HCT116 (cell line): ENCODE measurements around the gene UTP18. TPM values are rescaled to one million over a fixed set of nuclear protein-coding genes. Genes with fewer than 3 reads are reported as not detected.

Source experiments
- ATAC-seq: fragments of 200-7000 bp; cut with Tn5 transposase; 2 replicates; pipeline ENCODE4 v1.9.1; 2020; ENCODE audit warnings: mild to moderate bottlenecking, moderate library complexity
- BruUV-seq: library from RNA; stranded (reverse); fragments of 400-500 nt; replicated peaks from 2 replicates; lab custom pipeline; 2021; lab: Mats Ljungman, UMichigan
- CTCF ChIA-PET: fragments of 300-600 bp; sonication (Branson Sonifier 250); formaldehyde crosslinking; loops from one replicate; lab custom pipeline; 2021; ENCODE audit warnings: antibody characterized with exemption; lab: Charles Lee
- POLR2A ChIA-PET: fragments of 300-600, 350-600 bp; sonication (Branson Sonifier 250); formaldehyde crosslinking; loops from one replicate; lab custom pipeline; 2021; ENCODE audit warnings: antibody characterized with exemption; lab: Charles Lee
- RAD21 ChIA-PET, 2 experiments: fragments of 300-600 bp; sonication (Branson Sonifier 250); formaldehyde crosslinking; loops; one replicate each; lab custom pipeline; 2023; ENCODE audit warnings: low total read pairs in 2 of 2; ENCODE audit not compliant: uncharacterized antibody in 2 of 2, unreplicated experiment in 2 of 2, low non-redundant PET in 1 of 2; lab: Charles Lee
- DNase-seq: peaks from one replicate; pipeline ENCODE4 v3.0.0-alpha.2; 2010; ENCODE audit warnings: low read depth, low spot score
- H2AFZ ChIP-seq: fragments of 200-600 bp; shearing (Covaris generic), sonication (generic); 2 replicates; pipeline ENCODE4 v1.6.1; 2017; ENCODE audit warnings: low read depth, mixed run types, mixed read lengths, antibody characterized with exemption, low read length; ENCODE audit not compliant: poor library complexity, severe bottlenecking
- H3K27ac ChIP-seq: 2 replicates; pipeline ENCODE4 v1.5.1; 2012; ENCODE audit warnings: low read depth, low read length
- H3K27me3 ChIP-seq: fragments of 200-600 bp; sonication (generic); 2 replicates; pipeline ENCODE4 v1.6.1; 2016; ENCODE audit warnings: mixed run types, low read length, mixed read lengths; ENCODE audit not compliant: insufficient read depth
- H3K36me3 ChIP-seq, 2 experiments: fragments of 200-500 bp in 1 of 2; fragments of 200-600 bp in 1 of 2; sonication (Bioruptor generic) in 1 of 2; sonication (generic) in 1 of 2; 2 replicates each; pipeline versions ENCODE4 v1.5.1 to v1.6.1; 2014 to 2016; ENCODE audit warnings: low read length in 2 of 2, inconsistent platforms in 1 of 2, mixed read lengths in 1 of 2, mixed run types in 1 of 2; ENCODE audit not compliant: insufficient read depth in 2 of 2, control insufficient read depth in 1 of 2
- H3K4me1 ChIP-seq, 2 experiments: fragments of 200-600 bp in 1 of 2; sonication (generic) in 1 of 2; 2 replicates each; pipeline versions ENCODE4 v1.5.1 to v1.6.1; 2012 to 2017; ENCODE audit warnings: low read length in 2 of 2, inconsistent platforms in 1 of 2, mild to moderate bottlenecking in 1 of 2, mixed read lengths in 1 of 2, mixed run types in 1 of 2, moderate library complexity in 1 of 2; ENCODE audit not compliant: insufficient read depth in 2 of 2, control insufficient read depth in 1 of 2
- H3K4me2 ChIP-seq: fragments of 200-600 bp; sonication (generic); 2 replicates; pipeline ENCODE4 v1.6.1; 2017; ENCODE audit warnings: mixed run types, low read length, mixed read lengths
- H3K4me3 ChIP-seq, 2 experiments: fragments of 200-600 bp in 1 of 2; sonication (generic) in 1 of 2; replicated peaks in 1 of 2; 2 replicates each; pipeline ENCODE4 v1.5.1; 2011 to 2016; ENCODE audit warnings: low read length in 2 of 2, control low read depth in 1 of 2, low read depth in 1 of 2, mild to moderate bottlenecking in 1 of 2, mixed read lengths in 1 of 2, mixed run types in 1 of 2
- H3K79me2 ChIP-seq: fragments of 200-600 bp; sonication (generic); 2 replicates; pipeline ENCODE4 v1.6.1; 2017; ENCODE audit warnings: mild to moderate bottlenecking, mixed run types, low read length, moderate library complexity, mixed read lengths; ENCODE audit not compliant: insufficient read depth
- H3K9ac ChIP-seq: fragments of 200-600 bp; sonication (generic); 2 replicates; pipeline ENCODE4 v1.6.1; 2016; ENCODE audit warnings: low read length, mixed read lengths
- H3K9me2 ChIP-seq: fragments of 200-600 bp; sonication (generic), shearing (Covaris generic); 2 replicates; pipeline ENCODE4 v1.6.1; 2017; ENCODE audit warnings: mixed run types, mild to moderate bottlenecking, moderate library complexity; ENCODE audit not compliant: insufficient read depth
- H3K9me3 ChIP-seq, 2 experiments: fragments of 200-500 bp in 1 of 2; fragments of 200-600 bp in 1 of 2; sonication (Bioruptor generic) in 1 of 2; sonication (generic) in 1 of 2; 2 replicates each; pipeline ENCODE4 v1.6.1; 2014 to 2017; ENCODE audit warnings: low read length in 2 of 2, mixed read lengths in 2 of 2, inconsistent platforms in 1 of 2, low read depth in 1 of 2, mild to moderate bottlenecking in 1 of 2, mixed run types in 1 of 2, moderate library complexity in 1 of 2; ENCODE audit not compliant: control insufficient read depth in 1 of 2, insufficient read depth in 1 of 2
- H4K20me1 ChIP-seq: fragments of 200-600 bp; sonication (generic), shearing (Covaris generic); 2 replicates; pipeline ENCODE4 v1.6.1; 2017; ENCODE audit warnings: mixed run types, mild to moderate bottlenecking, moderate library complexity; ENCODE audit not compliant: insufficient read depth
- RAD21 ChIP-seq: IDR thresholded peaks from 2 replicates; pipeline ENCODE4 v1.6.1; 2012; ENCODE audit warnings: low read depth, mild to moderate bottlenecking
- YY1 ChIP-seq: IDR thresholded peaks from 2 replicates; pipeline ENCODE4 v1.6.1; 2011; ENCODE audit warnings: low read length, low read depth, moderate library complexity, mild to moderate bottlenecking; ENCODE audit not compliant: insufficient replicate concordance; ENCODE audit errors: extremely low read depth
- intact Hi-C: fragments of 100-400 bp; cut with micrococcal nuclease; formaldehyde crosslinking; loops from 2 replicates; pipeline ENCODE4 v1.10.0; 2022
- total RNA-seq: library from RNA; stranded (reverse); gene quantifications from one replicate; pipeline ENCODE4 v1.2.1, GENCODE V29; 2021; ENCODE audit not compliant: unreplicated experiment

The UTP18 gene
- total RNA-seq, 1 experiment from 2014 or later = 92.6 TPM

GRCh38 chr17:51346218-51346982 lies 86.1 kb downstream of the UTP18 start:
- H3K9me3 ChIP-seq = no peaks in the 10 kb centered on the region
- DNase-seq (no peak), ATAC-seq (no peak)
- ChIA-PET RAD21 (no interaction called here), POLR2A (no interaction called here)
- no peaks in the 10 kb centered on the region for H3K36me3 ChIP-seq
- peaks cover 36% of the 10 kb centered on the region for H3K27me3 ChIP-seq
- no peaks in the 10 kb centered on the region for H3K4me1 ChIP-seq
- H3K9me2 ChIP-seq = no peaks in the 10 kb centered on the region
- TF ChIP-seq YY1 = no peak
- no peak for TF ChIP-seq RAD21
- TF ChIP-seq, all 23 proteins: peak for 0
- CTCF ChIA-PET = interaction anchor here (1.1 kb wide), 1 partner anchor 142 kb away, joined by 3 read pairs; no protein-coding TSS in a partner anchor
- Histone ChIP-seq H2AFZ (no peak overlapping the region), H3K9ac (no peak overlapping the region), H3K27ac (no peak overlapping the region), H3K4me3 (no peak overlapping the region), H3K79me2 (no peaks in the 10 kb centered on the region), H4K20me1 (no peaks in the 10 kb centered on the region), H3K4me2 (no peak overlapping the region)
- intact Hi-C loops = no loop called here
- no TSS peak for BruUV-seq

Other genes starting within 250 kb of the UTP18 start
- gene SPAG9, start 139.7 kb upstream of the UTP18 start, total RNA-seq = 77.6 TPM
- gene NME1, start 107.0 kb upstream of the UTP18 start, total RNA-seq = 510 TPM
- gene NME2, start 94.1 kb upstream of the UTP18 start, total RNA-seq = 1,287 TPM
- gene MBTD1, start 497 bp upstream of the UTP18 start, total RNA-seq = 27.3 TPM